NB4 (cell line): Measurements from ENCODE around the gene SCGN.

Experiments
- MYC ChIP-seq: IDR thresholded peaks from 2 replicates; pipeline ENCODE4 v1.6.1; 2011; ENCODE audit warnings: low read depth, low read length
- POLR2A ChIP-seq: IDR thresholded peaks from 2 replicates; pipeline ENCODE4 v1.6.1; 2011; ENCODE audit warnings: mild to moderate bottlenecking; ENCODE audit not compliant: insufficient read length; ENCODE audit errors: extremely low read depth
- TF ChIP-seq, protein P1 (sequence below): IDR thresholded peaks from one replicate; pipeline ENCODE4 v1.5.1; 2012; ENCODE audit warnings: low read depth, low read length
- TF ChIP-seq, protein P2 (sequence below): IDR thresholded peaks from 2 replicates; pipeline ENCODE4 v1.6.1; 2011; ENCODE audit warnings: low read depth, low read length

DNA sequence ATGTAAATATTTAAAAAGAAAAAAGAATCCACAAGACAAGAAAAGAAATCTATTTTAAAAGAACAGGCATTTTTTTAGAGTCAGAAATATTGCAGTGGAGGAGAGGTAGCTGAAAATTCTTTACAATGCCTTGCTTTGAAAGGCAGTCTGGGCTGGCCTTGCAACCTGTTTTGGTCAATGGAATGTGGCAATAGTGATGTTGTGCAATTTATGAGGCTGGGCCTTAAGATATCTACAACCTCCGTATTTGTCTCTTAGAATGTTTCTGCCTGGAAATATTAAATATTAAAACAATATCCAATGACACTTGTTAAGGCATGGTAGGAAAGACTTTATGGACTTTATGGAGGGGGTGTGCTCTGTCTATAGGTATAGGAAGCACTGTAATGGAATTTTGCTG is 14.8 kb upstream of the SCGN start:
- TF ChIP-seq, protein P1, sequence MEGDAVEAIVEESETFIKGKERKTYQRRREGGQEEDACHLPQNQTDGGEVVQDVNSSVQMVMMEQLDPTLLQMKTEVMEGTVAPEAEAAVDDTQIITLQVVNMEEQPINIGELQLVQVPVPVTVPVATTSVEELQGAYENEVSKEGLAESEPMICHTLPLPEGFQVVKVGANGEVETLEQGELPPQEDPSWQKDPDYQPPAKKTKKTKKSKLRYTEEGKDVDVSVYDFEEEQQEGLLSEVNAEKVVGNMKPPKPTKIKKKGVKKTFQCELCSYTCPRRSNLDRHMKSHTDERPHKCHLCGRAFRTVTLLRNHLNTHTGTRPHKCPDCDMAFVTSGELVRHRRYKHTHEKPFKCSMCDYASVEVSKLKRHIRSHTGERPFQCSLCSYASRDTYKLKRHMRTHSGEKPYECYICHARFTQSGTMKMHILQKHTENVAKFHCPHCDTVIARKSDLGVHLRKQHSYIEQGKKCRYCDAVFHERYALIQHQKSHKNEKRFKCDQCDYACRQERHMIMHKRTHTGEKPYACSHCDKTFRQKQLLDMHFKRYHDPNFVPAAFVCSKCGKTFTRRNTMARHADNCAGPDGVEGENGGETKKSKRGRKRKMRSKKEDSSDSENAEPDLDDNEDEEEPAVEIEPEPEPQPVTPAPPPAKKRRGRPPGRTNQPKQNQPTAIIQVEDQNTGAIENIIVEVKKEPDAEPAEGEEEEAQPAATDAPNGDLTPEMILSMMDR = no peak
- TF ChIP-seq MYC (no peak), POLR2A (no peak)
- TF ChIP-seq, protein P2, sequence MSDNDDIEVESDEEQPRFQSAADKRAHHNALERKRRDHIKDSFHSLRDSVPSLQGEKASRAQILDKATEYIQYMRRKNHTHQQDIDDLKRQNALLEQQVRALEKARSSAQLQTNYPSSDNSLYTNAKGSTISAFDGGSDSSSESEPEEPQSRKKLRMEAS = no peak
